ENCODE measurements around the gene PVRIG.

DNA sequence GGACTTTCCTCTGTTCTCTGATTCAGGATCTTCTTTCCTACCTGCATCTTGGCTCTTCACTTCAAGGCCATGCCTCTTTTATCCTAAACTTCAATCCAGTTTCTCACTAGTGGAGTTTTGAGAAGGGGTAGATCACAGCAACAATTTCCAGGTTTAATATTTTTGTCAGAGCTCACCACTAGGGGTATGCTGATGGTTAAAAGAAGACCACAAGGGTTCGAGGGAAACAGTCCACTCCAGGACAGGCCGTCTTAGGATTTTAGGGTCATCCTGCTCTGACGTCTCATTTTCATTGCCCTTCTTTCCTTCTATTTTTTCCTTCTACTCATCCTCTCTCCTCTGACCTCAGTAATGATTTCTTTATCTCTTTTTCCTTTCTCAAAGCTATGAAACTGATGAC, 30.7 kb upstream of the PVRIG start:
- TF ChIP-seq CTCF (IDR thresholded peaks at IDR 0.05) (no peak), POLR2AphosphoS5 (IDR thresholded peaks at IDR 0.05) (no peak), POLR2A (IDR thresholded peaks at IDR 0.05) (no peak)
